ENCODE results near the gene CHGA.

The CHGA gene

DNA sequence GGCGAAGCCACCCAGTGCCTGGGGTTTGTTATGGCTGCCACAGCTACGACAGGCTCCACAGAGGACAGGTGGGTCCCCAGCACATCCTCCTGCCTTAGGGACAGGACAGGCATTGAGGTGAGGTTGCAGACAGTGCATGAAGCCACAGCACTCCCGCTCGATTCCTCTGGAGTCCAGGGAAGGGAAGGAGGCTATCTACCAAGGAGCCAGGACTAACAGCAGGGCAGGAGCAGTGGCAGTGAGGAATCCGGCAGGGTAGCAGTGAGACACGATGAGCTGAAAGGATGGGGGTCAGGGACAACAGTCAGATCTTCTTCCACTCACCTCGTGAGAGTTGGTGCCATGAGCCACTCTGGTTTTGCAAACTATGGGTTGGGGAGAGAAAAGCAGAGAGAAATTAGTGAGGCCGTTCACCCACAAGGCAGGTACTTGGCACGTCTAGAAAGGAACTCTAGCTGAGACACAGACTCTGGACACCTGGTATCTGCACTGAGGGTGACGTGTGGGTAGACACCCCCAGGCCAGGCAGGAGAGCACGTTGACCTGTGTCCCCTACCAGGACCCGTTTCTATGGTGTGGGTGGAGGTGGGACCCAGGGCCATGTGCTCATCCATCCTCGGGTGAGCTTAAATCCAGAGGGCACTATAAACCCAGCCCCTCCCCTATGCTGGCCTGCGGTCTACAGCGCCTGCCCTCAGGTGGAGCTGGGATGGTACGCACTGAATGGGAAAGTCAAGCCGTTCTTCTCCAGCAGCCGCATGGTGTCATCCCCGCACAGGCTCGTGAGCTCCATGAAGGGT lies 39.3 kb downstream of the CHGA start:
- no peak for DNase-seq

DNA sequence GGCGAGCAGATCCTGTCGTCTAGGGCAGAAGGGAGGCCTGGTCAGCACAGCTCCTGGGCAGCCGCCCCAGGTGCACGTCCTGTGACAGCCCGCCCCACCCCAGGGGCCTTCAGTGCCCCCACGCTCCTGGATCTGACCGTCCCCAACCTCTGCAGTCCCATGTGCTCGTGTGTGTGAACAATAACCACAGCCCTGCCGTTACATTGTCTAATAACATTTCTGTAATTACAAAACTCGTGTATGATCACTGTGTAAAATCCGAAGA lies 39.8 kb downstream of the CHGA start:
- no peak for DNase-seq

GRCh38 chr14:92963301-92964123 lies 40.6 kb downstream of the CHGA start:
- DNase-seq: no peak

DNA sequence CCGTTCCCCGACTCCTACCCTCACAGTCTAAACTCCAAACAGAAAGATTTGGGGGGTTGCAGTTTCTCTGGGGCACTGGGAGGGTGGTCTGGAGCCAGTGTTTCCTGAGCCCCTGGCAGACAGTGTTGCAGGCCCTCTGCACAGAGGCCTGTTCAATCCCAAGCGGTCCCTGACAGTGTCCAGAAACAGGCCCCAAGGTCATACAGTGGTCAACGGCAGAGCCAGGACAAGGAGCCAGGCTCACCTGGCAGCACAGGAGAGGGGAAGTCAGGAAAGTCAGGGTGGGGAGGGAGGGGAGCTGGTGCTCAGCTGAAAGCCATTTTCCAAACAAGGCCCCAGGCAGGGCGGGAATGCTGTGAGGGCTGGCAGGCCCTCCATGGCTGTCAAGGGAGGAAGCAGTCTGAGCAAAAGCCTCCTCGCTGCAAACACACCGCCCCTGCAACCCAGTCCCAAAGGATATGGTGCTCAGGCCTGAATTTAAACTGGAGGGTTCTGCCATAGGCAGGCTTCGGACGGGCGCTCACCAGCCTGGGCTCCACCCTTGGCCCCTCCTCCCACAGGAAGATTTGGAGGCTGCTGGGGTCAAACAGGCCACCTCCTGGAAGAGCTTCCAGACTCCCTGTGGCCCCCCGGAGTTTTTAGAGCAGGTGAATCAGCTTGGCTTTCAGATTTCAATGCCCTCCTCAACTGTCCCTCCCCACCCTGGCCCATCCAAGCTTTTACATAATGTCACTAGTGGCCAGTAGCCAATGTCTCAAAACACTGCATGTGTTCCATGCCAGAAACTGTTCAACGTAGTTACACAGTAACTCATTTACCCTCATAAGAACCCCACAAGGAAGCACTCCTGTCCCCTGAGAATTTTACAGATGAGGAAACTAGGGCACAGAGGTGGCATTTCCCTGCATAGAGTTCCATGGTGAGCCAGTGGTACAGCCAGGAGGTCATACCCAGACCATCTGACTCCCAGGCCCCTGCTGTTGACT lies 41.5 kb downstream of the CHGA start:
- DNase-seq: no peak

GRCh38 chr14:92965281-92965680 lies 42.3 kb downstream of the CHGA start:
- no peak for DNase-seq

GRCh38 chr14:92967346-92967926 lies 44.5 kb downstream of the CHGA start:
- DNase-seq: no peak

DNA sequence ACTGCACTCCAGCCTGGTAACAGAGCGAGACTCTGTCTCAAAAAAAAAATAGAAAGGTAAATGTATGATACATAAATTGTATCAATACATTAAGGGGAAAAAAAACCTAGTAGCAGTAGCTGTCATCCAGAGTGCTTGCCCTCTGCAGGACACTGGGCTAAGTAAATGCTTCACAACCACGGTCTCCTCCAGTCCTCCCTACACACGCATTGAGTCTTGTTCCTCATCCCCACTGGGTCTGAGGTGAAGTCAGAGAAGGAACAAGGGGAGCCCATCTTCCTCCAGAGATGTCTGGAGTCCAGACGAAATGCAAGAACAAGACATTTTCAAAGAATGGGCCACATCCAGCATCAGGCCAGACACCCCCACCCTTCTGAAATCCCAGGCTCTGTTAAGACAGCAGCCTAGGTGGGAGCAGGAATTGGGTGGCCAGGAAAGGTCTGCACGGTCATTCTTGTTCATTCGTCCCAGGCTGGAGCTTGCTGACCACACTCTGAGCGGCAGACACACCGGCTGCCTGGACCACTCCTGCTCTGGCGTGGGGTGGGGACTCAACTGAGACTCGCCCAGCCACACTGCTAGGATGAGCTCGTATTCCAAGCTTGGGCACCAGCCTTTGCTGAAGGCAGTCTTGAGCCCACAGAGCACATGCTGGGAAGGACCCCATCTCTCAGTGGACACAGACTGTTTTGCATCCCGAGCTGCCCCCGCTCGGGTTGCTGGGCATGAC lies 45.5 kb downstream of the CHGA start:
- no peak for DNase-seq

DNA sequence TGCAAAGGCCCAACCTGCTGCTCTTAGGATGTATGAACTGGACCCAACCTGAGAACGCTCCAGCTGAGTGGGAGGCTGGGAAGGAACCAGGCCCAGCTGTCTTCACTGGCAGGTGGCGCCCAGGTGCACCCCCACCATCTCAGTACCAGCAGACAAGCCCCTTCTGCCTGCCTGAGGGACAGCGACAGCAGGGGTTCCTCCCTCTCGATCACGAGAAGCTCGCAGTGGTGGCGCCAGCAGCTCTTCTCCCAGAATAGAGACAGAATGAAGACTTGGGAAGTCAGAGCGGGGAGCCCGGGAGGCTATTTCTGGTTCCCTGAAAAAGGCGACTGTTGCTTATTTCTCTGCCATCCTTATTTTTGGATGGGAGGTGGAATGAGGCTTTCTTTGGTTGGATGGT lies 46.5 kb downstream of the CHGA start:
- DNase-seq: no peak

DNA sequence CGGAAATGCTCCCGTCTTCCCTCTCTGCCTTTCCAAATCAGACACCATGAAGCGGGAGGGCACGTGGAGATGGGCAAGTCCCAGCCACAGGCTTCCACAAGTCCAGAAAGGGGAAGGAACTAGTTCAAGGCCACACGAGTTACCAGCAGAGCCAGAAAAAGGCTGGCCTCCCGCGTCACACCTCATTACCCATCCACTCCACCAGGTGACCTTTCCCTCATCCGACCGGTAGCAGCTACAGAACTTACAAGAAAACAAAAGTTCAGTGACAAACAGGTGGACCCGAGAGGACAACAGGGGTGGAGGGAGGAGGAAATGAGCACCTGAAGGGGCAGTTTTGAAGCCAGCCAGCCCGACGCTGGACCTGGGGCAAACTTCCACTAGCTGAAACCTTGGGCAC lies 46.9 kb downstream of the CHGA start:
- DNase-seq: no peak

DNA sequence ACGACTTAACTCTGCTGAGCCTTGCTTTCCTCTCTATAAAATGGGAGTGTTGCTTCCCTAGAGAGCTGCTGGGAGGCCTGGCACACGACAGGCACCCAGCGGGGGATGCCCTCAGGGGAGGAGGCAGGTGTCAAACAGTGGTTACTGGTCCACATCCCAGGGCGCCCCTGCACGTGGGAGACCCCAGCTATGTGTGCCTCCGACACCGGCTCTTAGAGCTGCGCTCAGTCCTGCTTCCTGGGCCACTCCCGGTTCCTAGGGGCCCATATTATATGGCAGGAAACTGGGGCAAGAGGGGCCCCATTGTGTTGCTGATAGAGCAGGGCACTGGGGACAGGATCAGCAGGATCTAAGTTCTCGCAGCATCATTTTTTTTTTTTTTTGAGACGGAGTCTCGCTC lies 47.3 kb downstream of the CHGA start:
- no peak for DNase-seq

GRCh38 chr14:92971601-92972180 lies 48.7 kb downstream of the CHGA start:
- DNase-seq: no peak

DNA sequence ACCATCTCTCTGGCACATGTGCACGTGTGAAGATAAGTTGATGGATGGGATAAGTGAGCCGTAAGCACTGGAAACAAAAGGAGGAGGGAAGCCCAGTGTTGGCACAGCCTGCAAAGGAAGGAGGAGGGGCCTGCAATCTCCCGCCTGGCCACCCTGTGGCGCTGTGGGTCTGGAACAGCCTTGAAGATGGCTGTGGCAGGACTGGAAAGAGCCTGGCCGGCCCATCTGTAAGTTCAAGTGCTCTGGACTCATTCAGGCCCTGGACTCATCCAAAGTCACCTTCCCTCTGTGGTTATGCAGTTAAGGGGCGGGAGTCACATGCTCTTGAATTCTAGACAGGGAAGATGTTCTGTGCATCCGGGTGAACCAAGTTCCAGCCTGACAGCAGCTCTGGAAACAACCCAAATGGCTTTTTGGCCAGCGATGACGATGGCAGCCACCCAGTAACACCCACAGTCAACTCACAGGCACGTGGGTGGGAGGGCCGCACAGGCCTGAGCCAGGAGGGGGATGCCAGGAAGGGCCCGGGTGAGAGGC lies 50.4 kb downstream of the CHGA start:
- peak; percentile 3 to 21 for DNase-seq

DNA sequence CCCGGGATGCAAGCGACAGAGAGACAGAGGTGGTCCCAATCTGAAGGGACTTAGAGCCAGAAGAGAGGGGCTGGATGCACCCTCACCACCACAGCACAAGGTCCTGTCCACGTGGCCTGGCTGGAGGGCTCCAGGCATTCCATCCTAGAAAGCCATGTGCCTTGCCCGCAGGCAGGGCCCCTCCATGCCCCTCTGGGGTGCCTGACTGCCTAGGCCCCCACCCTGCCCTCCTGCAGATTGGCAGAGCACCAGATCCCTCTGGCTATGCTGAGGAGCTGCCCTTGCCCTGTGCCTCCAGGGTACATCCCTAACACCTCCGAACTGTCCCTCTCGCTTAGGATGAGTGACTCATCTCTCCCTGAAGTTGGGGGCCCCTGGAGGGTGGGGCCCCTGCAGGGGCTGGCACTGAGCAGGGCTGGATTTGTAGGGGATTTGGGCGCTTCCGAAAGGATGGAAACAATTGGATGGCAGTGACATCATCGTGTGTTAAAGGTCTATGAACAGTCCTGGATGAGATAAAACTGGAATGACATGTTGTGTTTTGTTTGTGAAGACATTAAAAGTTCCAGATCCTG lies 50.9 kb downstream of the CHGA start:
- no peak for DNase-seq

- no peak for DNase-seq
These were observed 51.8 kb downstream of the CHGA start for GRCh38 chr14:92974541-92975345.

DNA sequence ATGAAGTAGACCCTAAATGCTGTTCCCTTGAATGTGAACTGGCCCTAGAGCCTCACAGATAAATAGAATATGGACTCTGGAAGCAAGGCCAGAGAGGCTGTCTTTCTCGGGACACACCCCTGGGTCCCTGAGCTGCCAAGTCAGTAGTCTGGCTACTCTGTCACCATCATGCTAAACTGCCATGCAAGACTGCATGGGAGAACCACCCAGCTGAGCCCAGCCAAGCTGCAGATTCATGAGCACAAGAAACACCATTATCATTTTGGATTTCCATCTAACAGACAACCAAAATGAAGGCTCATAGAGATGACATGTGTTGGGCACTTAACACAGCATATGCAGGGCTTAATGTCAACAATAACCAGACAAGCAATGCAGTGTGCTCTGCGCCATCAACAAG lies 53.3 kb downstream of the CHGA start:
- DNase-seq: no peak

DNA sequence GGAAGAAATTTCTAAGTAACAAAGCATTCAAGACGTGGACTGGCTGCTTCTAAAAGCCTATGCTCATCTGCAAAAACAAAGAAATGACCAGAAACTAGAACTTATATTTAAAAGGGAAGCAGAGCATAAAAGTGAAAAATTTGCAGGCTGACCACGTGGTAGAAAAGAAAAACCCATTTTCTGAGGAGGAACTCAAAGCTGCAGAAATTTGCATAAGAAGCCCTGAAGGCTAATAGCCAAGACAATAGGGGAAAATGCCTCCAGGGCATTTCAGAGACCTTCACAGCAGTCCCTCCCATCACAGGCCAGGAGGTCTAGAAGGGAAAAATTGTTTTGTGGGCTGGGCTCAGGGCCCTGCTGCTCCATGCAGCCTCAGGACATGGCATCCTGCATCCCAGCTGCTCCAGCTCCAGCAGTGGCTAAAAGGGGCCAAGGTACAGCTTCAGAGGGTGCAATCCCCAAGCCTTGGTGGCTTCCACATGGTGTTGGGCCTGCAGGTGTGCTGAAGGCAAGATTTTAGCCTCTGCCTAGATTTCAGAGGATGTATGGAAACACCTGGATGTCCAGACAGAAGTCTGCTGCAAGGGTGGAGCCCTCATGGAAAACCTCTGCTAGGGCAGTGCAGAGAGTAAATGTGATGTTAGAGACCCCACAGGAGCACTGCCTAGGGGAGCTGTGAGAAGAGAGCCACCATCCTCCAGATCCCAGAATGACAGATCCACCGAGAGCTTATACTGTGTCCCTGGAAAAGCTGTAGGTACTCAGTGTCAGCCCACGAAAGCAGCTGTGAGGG lies 55.5 kb downstream of the CHGA start:
- no peak for DNase-seq

- DNase-seq: no peak
These were observed 57.9 kb downstream of the CHGA start for GRCh38 chr14:92980866-92981265.

GRCh38 chr14:92981726-92982125 lies 58.8 kb downstream of the CHGA start:
- DNase-seq: no peak

GRCh38 chr14:92982956-92983355 lies 60.0 kb downstream of the CHGA start:
- DNase-seq: no peak

Data from CD4-positive, alpha-beta T cell treated with Interferon alpha-2 for 1 hour (primary cell).